ENCODE data around the gene LRFN2.

DNA sequence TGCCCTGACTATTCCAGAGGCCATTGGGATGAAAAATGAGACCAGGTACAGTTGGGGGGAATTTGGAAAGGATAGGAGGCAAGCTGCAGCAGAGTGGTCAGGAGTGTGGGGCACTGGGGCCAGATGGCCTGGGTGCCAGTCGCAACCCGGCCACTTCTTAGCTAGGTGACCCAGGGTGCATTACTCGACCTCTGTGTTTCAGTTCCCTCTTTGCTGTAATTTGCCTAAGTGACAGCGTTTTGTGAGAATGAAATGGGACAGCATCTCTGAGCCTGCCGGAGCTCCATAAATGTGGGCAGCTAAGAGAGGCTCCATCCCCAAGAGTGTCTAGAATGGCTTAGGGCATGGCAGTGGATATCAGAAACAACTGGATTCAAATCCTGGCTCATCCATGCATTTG, 13.9 kb downstream of the LRFN2 start:
- TF ChIP-seq, protein P1, sequence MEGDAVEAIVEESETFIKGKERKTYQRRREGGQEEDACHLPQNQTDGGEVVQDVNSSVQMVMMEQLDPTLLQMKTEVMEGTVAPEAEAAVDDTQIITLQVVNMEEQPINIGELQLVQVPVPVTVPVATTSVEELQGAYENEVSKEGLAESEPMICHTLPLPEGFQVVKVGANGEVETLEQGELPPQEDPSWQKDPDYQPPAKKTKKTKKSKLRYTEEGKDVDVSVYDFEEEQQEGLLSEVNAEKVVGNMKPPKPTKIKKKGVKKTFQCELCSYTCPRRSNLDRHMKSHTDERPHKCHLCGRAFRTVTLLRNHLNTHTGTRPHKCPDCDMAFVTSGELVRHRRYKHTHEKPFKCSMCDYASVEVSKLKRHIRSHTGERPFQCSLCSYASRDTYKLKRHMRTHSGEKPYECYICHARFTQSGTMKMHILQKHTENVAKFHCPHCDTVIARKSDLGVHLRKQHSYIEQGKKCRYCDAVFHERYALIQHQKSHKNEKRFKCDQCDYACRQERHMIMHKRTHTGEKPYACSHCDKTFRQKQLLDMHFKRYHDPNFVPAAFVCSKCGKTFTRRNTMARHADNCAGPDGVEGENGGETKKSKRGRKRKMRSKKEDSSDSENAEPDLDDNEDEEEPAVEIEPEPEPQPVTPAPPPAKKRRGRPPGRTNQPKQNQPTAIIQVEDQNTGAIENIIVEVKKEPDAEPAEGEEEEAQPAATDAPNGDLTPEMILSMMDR (IDR thresholded peaks at IDR 0.05) = no peak
- no peak for TF ChIP-seq ZFX (IDR thresholded peaks at IDR 0.05; ENCODE audit: borderline replicate concordance)

Data from 22Rv1 (cell line).